HuH-7.5 (cell line): ENCODE results near the gene ANKRD44.
"Not testable (repeated sequence)": the region's sequence is repeated elsewhere in the genome, so short reads cannot be mapped to it uniquely, and the experiment has no call there.

ENCODE experiments used
- DNase-seq: peaks from one replicate; pipeline ENCODE4 v3.0.0; 2011; ENCODE audit warnings: low spot score

Gene ANKRD44

DNA sequence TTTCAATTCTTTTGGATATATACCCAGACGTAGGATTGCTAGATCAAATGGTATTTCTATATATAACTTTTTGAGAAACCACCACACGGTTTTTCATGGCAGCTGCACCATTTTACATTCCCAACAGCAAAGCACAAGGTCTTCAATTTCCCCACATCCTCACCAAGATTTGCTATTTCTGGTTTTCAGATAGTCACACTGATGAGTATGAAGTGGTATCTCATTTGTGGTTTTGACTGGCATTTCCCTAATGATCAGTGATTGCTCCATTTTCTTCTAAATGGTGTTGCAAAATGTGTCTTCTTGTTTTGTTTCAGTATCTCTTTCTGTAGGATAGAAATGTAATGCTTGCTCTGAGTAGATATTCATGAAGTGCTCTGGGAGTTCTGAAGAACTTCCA lies 52.0 kb downstream of the ANKRD44 start:
- no peak for DNase-seq

DNA sequence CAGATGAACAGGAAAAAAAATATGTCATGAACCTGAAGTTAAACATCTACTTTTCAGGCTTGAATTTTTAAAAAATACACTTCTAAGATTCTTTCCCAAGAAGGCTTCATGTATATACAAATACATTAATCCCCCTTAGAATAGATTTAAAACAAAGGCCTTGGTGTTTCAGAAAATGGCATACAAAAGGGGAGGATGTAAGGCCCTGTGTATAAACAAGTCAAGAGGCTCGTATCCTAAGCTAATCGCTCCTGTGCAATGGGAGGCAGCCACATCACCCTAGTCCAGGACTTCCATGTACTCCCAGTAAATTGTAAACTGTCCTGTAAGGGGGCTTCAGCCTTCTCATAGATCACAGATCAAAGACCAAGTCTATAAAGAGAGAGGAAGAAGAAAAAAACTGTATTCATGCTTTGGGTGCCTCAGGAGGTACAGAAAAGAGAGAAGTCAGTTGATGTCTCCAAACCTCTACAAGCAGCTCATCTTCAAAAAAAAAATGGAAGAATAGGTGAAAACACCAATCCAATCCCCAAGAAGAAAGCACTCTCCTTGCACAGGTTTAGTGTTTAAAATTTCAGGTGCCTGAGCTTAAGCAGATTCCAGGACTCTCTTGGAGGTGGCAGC lies 53.9 kb downstream of the ANKRD44 start:
- DNase-seq, result no peak

DNA sequence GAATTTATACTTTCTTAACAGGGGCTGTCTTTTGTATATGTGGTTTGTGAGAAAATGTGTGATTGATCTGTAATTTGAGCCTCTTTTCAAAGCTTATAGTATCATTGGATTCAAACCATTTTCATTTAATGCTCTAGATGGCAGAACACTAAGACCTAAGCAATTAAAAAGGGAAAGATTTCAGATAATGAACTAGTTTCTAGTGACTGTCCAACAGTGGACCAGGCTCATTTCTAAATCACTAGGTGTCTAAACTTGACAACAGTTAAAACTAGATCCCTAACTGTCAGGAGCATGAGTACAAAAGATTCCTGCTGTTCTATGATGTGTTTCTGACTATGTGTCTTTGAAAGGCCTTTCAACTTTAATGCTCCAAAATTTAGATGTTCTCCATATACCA lies 54.6 kb downstream of the ANKRD44 start:
- DNase-seq, result no peak

DNA sequence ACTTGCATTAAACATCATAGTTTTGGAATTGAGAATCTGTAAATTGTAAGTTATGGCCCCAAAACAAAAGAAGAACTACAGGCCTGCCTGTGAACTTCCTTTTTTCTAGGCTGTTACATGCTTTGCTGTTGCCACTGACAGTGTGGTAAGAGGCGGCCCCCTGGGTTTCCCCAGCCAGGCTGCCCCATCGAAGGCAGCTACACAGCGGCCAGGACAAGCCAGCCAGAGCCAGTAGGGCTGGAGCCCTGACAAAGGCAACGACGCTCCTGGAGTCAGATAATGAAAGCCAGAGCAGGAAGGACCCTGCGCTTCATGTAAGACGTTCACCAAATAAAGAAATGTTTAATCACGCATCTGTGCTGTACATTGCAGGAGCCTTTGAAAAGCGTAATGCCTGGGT lies 55.0 kb downstream of the ANKRD44 start:
- DNase-seq, result no peak

DNA sequence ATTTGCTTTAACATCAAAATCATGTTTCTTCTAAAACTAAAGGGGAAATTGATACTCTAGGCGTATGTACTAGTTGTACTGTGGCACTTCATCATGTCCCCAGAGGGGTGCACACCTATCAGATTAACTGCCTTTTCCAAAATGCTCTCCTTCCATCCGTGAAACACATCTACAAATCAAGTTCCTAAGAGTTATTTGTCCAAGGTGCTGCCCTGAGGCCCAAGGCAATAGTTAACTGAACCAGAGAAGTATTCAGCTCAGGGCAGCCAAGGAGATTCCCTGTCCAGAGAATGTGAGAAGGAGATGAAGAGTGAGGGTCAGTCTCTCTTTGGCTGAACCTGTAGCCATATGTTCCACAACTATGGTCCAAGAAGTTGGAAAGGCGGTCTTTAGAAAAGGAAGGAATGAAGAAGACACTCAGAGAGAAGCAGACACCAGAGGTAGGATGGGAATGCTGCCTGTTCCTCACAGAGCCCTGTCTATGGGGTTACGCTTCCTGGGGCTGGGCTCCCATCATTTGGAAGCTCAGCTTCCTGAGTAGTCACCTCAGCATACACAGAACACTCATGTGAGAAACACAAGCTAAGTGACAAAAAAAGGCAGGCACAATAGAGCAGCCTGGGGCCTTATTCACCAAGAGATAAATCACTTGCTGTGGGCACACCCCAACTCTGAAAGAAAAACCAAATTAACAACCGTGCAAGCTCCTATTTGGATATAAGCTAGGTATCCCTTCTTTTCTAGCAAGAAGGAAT lies 55.6 kb downstream of the ANKRD44 start:
- no peak for DNase-seq

DNA sequence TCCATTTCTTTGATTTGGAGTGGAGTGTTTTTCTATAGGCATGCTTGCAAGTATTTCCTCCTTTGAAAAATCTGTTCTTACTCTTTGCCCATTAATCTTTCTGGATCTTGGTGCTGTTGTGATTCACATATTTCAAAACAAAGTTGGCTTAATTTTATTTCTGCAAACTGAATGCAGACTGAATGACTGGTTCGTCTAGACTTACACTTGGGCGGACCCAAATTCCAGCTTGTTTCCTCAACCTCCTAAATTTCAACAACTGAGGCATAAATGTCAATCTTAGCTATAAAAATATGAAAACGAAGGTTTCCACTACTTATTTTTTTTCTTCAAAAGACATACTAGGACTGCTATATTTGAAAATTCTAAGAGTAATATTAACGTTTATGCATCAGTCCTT lies 59.0 kb downstream of the ANKRD44 start:
- no peak for DNase-seq

DNA sequence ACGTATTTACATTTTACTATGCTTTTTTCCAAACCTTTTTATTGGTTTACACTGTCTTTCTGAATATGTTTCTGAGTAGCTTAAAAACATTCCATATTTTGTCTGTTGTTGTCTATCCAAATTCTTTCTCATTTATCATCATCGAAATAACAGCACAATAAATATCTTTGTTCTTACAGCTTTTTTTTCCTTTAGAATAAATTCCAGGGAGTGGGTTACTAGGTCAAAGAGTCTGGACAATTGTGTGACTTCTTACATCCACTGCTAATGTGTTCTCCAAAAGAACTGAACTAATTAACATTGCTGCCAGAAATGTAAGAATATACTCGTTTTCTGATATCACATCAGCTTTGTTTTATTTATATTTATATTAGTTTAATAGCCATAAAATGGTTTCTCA lies 59.4 kb downstream of the ANKRD44 start:
- no peak for DNase-seq

DNA sequence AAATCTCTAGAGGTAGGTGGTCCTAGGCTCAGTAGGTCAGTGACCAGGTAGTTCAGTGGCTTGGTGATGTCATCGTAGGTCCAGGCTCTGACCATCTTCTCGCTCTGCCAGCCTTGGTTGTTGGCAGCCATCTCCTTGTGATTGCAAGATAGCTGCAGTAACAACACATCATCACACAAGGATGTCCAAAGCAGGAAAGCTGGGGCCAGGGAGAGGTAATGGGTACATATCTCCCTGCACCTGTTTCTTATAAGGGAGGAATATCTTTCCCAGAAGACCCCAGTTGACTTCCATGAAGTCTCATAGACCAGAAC lies 60.5 kb downstream of the ANKRD44 start:
- DNase-seq, result no peak

DNA sequence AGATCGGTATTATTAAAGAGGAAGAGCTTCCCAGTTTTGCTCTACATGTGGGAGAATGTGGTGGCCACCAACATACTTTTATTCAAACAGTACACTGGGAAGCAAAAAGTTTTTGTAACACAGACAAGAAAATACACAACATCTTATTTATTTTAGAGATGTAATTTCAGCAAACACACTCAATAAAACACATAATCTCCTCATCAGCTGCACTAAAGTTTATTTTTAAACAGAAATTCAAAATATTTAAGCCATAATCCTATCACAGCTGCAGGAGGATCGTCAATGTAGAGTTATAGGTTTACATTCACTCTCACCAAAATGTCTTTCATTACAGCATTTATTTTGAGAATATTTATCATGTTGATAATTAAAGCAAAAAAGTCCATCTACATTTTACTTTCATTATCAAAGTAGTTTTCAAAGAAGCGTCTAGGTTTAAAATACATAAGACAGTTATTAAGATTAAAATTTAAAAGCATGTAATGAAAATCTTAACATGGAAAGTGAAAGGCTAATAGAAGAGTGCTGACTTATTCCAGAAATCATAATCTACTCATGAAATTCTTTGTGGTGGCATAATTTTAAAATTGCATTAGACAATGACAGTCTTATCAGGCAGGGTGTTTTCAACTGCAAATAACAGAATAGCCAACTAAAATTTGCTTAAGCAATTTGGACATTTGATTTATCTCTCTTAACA lies 61.0 kb downstream of the ANKRD44 start:
- no peak for DNase-seq

DNA sequence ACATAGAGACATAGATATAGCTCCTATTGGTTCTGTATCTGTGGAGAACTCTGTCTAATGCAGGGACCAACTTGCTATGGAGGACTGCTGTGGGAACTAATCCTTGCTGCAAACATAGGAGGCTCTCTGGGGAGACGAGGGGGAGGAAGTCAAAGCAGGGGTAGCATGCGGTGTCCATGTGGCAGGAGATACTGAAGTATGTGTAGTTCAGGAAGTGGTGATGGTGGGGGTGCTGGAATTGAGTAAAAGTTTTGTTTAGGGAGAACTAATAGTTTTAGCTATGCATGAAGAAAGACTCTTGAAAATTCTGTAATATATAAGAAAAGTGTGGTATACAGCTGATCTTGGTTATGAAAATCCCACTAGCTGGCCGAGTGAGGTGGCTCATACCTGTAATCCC lies 62.0 kb downstream of the ANKRD44 start:
- no peak for DNase-seq

DNA sequence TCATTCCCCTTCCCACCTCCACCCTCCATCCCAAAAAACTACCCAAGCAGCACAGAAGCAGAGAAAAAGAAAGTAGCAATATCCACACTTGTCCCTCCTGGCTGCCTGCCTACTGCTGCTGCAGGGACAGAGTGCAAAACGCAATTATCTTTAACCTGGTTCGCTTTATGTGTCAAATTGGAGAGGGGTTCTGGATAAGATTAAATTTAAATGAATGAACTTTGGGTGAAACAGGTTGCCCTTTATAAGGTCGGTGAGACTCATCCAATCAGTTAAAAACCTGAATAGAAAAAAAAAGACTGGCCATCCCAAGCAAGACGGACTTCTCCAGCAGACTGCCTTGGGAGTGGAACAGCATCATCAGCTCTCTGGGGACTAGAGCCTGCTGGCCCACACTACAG lies 62.6 kb downstream of the ANKRD44 start:
- no peak for DNase-seq

DNA sequence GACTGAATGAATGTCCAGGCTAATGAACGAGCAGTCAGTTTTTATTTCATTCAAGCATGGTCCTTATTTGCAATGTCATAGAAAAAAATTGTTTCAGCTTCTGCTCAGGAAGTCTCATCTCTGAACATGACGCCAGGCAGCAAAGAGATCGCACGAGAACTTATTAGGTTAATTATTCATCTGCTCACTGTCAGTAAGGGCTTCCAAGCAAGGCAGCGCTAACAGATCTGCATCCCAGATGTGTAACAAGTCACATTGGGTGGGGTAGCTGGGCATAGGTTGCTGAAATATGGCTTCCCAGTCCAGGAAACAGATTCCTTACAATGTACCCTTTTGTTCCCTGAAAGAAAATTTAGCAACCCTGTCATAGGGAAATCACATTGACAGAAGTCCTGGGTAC lies 63.5 kb downstream of the ANKRD44 start:
- DNase-seq, result no peak

DNA sequence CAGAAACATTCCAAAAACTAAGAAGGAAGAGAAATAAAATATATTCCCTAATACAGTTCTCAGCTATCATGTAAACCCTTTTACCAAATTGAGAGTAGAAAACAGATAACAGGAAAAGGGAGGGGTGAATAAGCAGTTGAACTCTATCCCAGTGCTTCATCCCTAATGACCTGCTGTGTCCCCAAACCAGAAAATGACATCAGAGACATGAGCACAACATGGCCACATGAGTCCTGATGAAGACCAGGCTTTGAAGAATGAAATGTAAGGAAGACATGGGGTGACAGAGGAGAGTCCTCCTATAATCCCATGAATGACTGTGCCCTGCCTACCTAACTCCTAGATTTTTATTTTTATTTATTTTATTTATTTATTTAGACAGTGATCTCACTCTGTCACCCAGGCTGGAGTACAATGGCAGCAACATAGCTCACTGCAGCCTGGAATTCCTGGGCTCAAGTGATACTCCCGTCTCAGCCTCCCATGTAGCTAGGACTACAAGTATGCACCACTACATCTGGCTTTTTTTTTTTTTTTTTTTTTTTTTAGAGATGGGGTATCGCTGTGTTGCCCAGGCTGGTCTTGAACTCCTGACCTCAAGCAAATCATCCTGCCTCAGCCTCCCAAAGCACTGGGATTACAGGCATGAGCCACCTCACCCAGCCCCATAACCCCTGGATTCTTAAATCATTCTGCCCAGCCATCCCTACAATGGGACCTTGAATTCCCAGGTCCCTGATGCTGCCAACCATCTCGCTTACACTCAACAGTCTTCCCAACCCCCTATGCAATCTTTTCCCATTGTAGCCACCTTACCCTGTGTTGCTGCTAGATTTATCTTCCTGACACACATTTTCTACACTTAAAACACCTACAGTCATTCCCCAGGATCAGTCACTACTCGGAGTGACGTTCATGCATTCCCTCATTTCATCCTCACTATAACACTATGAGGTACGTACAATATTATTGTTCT lies 64.5 kb downstream of the ANKRD44 start:
- DNase-seq, result no peak

DNA sequence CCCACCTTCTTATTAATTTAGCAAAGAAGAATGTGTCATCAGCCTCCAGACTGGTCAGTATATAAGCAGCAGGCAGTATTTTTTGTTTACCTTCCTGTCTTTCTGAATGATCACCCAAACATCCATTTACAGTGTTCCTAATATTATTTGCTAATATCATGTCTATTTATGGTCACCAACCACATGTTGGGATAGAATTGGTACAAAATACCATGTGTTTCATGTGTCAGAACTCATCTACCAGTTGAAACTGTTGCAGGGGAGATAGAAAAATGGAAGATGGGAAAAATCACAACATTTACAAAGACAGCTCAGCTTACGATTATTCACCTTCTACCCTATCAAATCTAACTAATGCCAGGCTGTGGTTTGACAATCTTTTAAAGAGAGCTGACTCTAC lies 66.2 kb downstream of the ANKRD44 start:
- DNase-seq, result no peak

DNA sequence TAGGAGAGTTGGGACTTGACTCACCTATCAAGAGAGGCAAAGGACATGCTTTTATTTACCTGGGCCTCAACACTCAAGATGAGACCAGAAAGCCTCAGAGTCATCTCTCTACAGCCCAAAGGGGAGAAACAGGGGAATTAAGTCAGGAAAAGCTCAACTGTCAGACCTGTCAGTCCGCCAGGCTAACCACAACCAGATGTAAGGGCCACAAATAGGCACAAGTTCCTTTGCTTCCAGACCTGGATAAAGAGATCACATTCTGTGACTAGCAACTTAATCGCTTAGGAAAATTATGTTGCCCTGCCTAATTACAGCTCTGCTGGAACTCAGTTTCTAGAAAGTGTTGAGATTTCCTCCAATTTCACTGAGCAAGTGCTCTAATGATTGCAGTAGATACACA lies 67.9 kb downstream of the ANKRD44 start:
- no peak for DNase-seq

DNA sequence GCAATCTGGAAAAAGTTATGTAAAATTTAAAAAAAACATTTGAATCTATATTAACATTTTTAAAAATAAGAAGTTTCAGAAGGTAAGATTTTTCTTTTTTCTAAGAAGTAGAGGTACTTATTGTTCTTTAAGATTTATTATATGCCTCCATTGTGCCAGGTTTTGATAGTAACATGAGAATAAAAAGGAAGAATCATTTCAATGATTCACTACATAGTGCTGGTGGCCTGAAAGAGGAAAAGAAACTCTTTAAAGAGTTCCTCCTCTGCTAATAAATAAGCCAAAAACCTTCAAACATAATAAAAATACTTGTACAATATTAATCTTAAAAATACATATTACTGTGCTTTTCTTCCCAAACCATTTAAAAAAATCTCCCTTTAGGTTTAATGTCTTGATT lies 69.0 kb downstream of the ANKRD44 start:
- DNase-seq, result no peak

DNA sequence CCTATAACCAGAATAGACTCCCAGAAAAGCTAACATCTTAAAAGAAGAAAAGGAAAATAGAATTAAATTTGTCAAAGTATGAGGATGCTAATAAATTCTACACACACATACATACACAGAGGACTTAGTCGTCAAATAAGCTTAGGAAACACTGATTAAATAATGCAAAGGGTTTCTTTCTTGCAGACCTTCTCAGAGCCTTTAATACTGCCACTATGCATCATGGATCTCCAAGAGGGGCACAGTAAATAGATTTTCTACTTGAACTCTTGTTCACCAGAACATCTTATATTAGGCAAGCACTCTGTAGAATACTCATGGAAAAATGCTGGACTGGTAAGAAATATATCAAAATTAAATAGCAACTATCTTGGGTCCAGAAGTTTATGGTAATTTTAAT lies 69.4 kb downstream of the ANKRD44 start:
- no peak for DNase-seq

DNA sequence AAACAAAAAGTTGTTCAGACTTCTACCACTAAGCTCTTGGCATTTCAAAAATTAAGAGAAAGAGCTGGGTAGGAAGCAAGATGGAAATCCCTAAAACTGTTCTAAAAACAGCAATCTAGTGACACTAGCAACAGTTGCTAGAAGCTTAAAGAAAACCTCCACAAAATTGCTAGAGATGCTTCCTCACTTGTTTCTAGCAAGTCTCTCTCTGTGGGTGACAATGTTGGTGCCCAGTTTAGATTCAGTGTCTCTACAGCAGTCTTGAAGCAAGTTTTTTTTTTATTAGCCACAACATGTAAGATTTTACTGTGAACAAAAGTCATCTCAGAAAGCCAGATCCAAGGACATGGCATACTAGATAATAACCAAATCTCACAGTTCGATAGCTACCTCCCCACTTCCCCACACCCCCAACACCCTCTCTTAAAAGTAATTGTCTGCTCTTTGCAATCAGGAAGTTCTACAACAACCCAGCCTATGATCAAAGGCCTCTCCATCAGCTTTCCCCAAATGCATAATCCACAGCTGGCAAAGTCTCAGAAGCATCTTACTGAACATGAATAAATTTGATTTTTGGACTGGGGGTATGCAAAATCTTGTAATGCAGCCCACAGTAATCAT lies 70.0 kb downstream of the ANKRD44 start:
- DNase-seq, result no peak

DNA sequence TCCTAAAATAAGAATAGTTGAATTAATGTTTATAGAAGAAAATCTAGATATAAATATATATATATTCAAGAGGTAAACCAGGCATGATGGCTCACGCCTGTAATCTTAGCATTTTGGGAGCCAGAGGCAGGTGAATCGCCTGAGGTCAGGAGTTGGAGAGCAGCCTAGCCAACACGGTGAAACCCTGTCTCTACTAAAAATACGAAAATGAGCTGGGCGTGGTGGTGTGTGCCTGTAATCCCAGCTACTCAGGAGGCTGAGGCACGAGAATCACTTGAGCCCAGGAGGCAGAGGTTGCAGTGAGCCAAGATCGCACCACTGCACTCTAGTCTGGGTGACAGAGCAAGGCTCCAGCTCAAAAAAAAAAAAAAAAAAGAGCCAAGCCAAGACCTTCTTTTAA lies 70.6 kb downstream of the ANKRD44 start:
- not testable (repeated sequence) for DNase-seq

DNA sequence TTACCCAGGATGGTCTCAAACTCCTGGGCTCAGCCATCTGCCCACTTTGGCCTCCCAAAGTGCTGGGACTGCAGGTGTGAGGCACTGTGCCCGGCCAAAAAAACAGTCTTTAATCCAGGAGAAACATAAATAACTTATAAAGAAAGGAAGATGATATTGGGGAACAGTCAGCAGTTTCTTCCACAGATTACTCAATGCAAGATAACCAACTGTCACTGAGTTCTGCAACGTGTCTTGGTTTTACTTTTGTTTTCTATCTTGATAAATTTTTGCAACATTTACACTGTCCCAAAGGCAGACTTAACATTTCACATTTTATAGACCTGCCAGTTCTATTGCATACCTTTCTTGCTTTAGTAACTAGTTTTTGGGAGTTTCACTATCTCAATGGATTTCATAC lies 71.1 kb downstream of the ANKRD44 start:
- no peak for DNase-seq

DNA sequence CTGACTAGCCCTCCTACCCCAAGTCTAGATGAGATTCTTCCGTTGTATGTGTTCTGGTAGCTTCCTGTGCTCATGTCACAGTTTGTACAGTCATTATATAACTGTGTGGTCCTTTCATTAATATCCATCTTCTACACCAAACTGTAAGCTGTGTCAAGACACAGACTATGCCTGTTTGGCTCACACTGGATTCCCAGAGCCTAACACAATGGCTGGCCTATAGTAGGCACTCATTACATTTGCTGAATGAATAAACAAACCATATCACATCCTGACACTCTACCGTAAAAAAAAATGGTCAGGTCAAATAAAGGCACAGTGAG lies 72.6 kb downstream of the ANKRD44 start:
- no peak for DNase-seq
